ENCODE measurements around the gene UBA3.

DNA sequence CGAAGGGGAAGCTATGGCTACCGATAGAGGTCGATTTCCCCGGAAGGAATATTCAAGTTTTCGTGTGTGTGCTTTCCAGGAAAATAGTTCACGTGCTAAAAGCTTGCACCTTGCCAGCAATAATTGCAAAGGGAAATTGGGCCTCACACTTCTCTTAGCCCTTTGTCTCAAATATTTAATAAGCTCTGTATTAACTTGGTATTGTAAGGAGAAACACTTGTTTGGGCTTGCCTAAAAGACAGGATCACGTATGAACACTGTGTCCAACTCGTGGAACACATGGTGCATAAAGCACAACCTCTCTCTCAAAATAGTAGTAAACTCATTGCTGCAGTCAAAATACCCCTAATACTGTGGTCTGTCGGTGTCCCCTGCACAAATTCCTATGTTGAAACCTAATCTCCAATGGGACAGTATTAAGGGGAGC lies 27.7 kb downstream of the UBA3 start:
- TF ChIP-seq CTCF (IDR thresholded peaks at IDR 0.05), result no peak
- TF ChIP-seq POLR2A (IDR thresholded peaks at IDR 0.05), result no peak
- peak in 1 of 3 donors; percentile 1 for TF ChIP-seq POLR2AphosphoS5 (IDR thresholded peaks at IDR 0.05)
- TF ChIP-seq EP300 (IDR thresholded peaks at IDR 0.05; ENCODE audit: low read depth), result peak; percentile 15

Data from transverse colon (tissue), 4 donors.